ENCODE measurements around the gene LRCH3.
"Not testable (repeated sequence)": the region's sequence is repeated elsewhere in the genome, so short reads cannot be mapped to it uniquely, and the experiment has no call there.

Gene LRCH3

GRCh38 chr3:197837282-197837681 lies 46.2 kb downstream of the LRCH3 start:
- DNase-seq = no peak

DNA sequence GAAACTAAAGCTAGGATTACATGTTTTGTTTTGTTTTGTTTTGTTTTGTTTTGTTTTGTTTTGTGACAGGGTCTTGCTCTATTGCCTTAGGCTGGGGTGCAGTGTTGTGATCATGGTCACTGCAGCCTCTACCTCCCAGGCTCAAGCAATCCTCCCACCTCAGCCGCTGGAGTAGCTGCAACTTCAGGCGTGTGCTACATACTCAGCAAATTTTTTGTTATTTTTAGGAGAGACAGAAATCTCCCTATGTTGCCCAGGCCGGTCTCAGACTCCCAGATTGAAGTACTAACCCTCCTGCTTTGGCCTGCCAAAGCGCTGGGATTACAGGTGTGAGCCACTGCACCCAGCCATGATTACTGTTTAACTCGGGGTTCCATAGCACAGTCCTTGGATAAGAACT lies 50.7 kb downstream of the LRCH3 start:
- DNase-seq = no peak

DNA sequence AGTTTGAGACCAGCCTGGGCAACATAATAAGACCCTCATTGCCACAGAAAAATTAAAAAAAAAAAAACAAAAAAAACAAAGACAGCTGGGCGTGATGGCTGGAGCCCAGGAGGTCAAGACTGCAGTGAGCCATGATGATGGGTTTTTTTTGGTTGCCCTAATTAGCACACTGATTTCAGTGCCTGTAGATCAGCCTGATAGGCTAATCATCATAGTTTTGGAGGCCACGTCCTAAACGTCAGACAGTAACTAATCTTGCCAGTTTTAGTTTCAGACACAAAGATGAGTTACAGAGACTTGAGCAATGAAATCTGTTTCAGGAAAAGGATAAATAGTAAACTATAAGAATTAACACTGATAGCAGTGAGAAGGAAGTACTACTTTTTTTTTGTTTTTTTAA lies 55.4 kb downstream of the LRCH3 start:
- DNase-seq = no peak

DNA sequence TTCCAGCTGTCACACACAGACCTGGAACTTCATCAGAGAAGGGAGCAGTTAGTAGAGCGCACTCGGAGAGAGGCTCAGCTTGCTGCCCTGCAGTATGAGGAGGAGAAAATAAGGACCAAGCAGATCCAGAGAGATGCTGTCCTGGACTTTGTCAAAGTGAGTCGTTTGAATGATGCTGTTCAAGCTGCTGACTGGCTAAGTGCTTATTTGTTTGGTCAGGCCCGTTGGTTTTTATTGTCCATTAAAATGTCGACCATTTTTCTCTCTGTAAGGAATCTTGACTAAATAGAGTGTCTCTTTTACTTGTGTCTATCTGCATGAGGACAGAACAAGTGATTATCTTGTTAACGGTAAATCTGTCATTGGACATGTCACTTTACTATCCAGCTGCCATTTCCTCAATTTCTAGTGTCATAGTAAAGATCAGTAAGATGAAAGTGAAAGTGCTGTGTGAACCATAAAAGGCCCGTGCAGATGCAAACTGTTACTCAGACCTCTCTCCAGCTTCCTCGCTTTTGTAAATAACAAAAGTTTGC lies 56.9 kb downstream of the LRCH3 start:
- DNase-seq = no peak

DNA sequence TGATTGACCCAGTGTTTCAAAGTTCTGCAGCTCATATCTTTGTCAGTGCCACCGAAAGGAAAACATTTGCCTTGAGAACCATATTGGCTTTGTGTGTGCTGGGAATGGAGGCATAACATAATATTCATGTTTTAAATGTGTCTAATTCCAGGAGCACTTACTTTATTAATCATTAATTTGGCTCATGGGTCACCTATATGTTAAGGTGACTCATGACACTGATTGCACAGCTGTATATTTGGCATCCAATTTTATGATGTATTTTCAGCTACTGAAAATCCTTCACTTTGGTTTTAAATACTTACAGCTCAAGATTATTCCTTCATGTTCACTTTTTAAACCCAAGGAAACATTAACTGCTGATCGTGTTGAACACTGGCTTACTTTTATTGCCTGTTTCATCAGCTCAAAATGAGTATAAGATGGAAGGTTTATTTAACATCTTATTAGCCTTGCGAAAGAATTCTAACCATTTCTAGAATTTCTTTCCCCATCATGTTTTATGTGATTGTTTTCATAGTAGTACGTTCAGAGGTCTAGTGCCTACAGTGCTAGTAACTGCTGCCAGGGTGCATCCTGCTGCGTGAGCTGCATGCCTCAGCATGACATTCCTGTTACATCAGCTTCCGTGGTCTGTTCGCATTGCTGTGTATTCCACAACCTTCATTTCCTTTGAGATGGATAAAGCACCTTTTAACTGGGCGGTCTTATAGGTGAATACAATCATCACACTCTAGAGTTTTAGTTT lies 63.7 kb downstream of the LRCH3 start:
- DNase-seq = no peak

GRCh38 chr3:197855571-197855970 lies 64.5 kb downstream of the LRCH3 start:
- no peak for DNase-seq

- DNase-seq = no peak
Measured at GRCh38 chr3:197856199-197856816, 65.3 kb downstream of the LRCH3 start.

DNA sequence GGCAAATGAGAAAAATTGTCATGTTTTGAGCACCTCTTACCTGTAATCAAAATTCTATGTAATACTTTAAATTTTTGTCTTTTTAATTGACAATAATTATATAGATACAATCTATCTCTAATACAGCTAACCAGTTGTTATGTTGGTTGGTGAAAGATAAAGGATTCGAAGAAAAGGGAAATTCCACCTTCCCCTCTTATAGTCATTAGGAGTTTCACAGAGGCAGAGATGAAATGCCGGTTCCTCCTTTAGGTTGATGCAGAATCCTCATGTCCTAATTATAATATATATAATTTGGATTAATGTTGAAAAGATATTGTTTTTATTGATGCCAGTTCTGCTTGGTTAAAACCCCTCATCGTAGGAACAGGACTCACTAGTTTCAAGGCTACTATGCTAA lies 67.1 kb downstream of the LRCH3 start:
- DNase-seq = no peak

- no peak for DNase-seq
Measured at GRCh38 chr3:197858598-197858997, 67.5 kb downstream of the LRCH3 start.

- no peak for DNase-seq
Measured at GRCh38 chr3:197866035-197866434, 75.0 kb downstream of the LRCH3 start.

DNA sequence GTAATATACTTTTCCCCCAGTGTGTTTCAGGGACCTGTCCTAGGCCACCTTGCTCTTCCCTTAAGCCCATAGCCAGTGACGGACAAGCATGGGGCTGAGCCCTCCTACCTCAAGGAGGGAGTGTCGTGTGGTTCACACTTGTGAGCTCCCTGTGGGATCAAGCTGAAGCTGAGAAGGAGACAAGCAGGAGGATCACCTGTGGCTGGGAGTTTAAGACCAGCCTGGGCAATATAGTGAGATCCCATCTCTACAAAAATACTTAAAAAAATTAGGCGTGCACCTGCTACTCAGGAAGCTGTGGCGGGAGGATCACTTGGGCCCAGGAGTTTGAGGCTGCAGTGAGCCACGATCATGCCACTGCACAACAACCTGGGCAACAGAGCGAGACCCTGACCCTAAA lies 82.3 kb downstream of the LRCH3 start:
- DNase-seq = no peak

DNA sequence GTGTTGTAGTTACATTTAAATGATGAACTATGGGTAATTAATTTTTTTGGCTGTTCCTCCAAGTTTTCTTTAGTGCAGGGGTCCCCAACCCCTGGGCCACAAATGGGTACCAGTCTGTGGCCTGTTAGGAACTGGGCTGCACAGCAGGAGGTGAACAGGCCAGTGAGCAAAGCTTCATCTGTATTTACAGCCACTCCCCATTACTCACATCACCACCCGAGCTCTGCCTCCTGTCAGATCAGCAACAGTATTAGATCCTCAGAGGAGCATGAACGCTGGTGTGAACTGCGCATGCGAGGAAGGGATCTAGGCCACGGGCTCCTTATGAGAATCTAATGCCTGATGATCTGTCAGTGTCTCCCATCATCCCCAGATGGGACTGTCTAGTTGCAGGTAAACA lies 83.0 kb downstream of the LRCH3 start:
- DNase-seq = no peak

DNA sequence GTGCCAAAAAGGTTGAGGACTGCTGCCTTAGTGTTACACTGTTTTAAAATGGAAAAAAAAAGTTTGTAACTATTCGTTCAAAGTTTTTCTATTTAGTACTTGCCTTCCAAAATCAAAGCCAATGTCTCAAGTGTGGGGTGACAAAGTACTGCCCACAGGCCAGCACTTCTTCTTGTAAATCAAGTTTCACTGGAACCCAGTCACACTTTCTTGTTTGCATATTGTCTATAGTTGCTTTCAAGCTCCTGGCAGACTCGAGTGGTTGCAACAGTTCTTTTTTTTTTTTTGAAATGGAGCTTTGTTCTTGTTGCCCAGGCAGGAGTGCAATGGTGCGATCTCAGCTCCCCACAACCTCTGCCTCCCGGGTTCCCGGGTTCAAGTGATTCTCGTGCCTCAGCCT lies 83.6 kb downstream of the LRCH3 start:
- DNase-seq = no peak

DNA sequence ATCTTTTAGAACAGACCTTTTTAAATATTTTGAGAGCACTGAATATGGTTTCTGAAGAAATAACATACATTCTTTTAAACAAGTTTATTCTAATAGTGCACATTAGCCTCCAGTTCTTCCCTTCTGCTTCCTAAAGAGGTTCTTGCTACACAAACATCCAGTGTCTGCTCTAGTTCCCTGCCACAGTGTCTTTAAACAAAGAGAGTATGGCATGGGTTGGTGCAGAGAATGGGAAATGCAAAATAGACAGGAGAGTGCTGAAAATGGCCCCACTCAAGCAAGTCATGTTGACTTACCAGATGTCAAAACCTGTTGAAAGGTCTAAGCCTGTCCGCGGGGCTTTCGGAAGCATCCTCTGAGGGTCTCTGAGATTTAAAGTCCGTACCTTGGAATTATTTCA lies 86.8 kb downstream of the LRCH3 start:
- DNase-seq = no peak

- no peak for DNase-seq
Measured at GRCh38 chr3:197878427-197878826, 87.4 kb downstream of the LRCH3 start.

- no peak for DNase-seq
Measured at GRCh38 chr3:197880491-197881269, 89.6 kb downstream of the LRCH3 start.

DNA sequence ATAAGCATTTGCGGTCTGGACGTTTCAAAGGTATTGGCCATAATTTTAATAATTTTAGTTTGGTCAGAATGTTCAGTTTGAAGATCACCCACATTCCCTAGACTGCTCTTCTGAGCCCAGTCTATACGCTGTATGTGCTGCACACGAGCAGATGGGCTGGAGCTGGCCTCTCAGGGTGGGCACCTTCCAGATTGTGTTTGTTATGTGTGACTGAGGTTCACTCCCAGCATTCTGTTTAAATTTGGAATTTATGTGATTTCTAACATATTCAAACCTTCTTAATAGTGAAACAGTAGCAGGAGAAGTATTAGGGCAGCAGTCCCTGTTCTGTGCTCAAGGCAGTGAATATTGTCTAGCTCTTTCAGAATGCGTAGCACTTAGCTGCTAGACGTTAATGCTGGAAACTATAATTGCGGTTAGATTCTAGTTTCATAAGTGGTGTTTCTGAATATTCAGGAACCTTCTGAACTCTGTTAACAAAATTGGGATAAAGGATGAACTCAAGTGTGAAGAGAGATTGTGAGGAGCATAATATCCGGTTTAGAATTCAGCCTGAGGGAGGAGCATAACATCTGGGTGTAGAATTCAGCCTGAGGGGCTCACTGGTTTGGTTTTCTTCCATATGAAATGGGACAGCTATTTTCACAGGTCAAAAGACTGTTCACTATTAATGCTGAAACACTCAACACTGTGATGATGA lies 90.4 kb downstream of the LRCH3 start:
- no peak for DNase-seq

DNA sequence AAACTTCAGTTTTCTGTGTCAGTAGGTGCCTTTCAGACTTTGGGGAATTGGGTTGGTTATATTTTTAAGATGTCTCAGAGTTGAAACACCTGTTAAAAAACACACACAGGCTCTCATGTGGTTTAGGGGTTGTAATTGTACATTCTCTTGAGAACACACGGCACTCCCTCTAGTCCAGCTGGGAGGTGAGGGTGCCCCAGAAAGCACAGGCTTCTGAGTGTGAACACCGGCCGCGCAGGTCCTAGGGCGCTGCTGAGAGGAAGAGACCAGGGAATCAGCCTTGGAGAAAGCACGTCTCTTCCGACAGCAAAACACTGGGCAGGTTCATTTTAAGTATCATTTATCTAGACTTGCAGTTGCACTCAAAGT lies 90.9 kb downstream of the LRCH3 start:
- DNase-seq = no peak

GRCh38 chr3:197882586-197882985 lies 91.5 kb downstream of the LRCH3 start:
- DNase-seq = no peak

DNA sequence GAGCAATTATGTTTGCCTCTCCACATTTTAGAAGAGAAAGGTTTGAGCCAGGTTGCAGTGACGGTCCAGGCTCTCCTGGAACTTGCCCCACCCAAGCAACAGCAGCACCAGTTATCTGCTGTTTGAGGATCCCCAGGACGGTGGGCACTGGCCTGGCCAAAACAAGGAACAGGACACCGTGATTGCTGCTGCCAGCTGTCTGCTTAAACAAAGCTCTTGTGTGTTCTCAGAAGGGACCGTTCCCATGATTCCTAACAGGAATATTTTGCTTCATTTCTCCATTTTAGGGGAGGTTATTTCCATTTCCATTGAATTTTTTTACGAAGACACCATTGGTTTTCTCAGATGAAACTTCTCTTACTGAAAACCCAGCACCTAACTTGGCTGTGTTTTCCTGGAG lies 92.5 kb downstream of the LRCH3 start:
- no peak for DNase-seq

DNA sequence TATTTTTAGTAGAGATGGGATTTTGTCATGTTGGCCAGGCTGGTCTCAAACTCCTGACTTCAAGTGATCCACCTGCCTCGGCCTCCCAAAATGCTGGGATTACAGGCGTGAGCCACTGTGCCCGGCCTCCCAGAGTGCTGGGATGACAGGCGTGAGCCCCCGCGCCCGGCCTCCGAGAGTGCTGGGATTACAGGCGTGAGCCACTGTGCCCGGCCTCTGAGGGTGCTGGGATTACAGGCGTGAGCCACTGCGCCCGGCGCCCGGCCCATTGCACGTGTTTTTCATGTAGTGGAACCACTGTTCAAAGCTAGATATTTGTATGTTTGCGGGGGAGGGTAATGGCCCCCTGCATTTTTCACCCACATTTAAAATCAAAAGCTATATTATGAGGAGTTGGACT lies 93.3 kb downstream of the LRCH3 start:
- not testable (repeated sequence) for DNase-seq

- not testable (repeated sequence) for DNase-seq
Measured at GRCh38 chr3:197886052-197886451, 95.0 kb downstream of the LRCH3 start.

GRCh38 chr3:197887430-197888053 lies 96.5 kb downstream of the LRCH3 start:
- not testable (repeated sequence) for DNase-seq
